Activated naive CD8-positive, alpha-beta T cell treated with anti-CD3 and anti-CD28 coated beads for 36 hours (primary cell): Measurements from ENCODE around the gene ZNF20. TPM values are rescaled to one million over a fixed set of nuclear protein-coding genes. Genes with fewer than 3 reads are reported as not detected.
"Not testable (repeated sequence)": the region's sequence is repeated elsewhere in the genome, so short reads cannot be mapped to it uniquely, and the experiment has no call there.

Source experiments
- DNase-seq: peaks from one replicate; pipeline ENCODE4 v3.0.0; 2021
- H3K27ac Mint-ChIP-seq: one replicate; pipeline ENCODE4 v1.8.0; 2022; ENCODE audit warnings: mild to moderate bottlenecking, moderate library complexity, mixed read lengths
- H3K27me3 Mint-ChIP-seq: one replicate; pipeline ENCODE4 v1.8.0; 2022; ENCODE audit warnings: mild to moderate bottlenecking, mixed read lengths
- H3K36me3 Mint-ChIP-seq: one replicate; pipeline ENCODE4 v1.8.0; 2021; ENCODE audit warnings: mild to moderate bottlenecking, mixed read lengths
- H3K4me1 Mint-ChIP-seq: one replicate; pipeline ENCODE4 v1.8.0; 2021; ENCODE audit warnings: mixed read lengths
- H3K4me3 Mint-ChIP-seq: one replicate; pipeline ENCODE4 v1.8.0; 2022; ENCODE audit warnings: mild to moderate bottlenecking, moderate library complexity, mixed read lengths
- H3K9me3 Mint-ChIP-seq: one replicate; pipeline ENCODE4 v1.8.0; 2022; ENCODE audit warnings: mixed read lengths
- total RNA-seq, 2 experiments: library from RNA; stranded (reverse); gene quantifications; one replicate each; pipeline ENCODE4 v1.2.3, GENCODE V29; 2021

Gene ZNF20
- total RNA-seq, 2 experiments from 2014 or later = 0.74 to 2.6 TPM

GRCh38 chr19:12139269-12139668, 881 bp downstream of the ZNF20 start:
- Mint-ChIP-seq H3K4me1 (peaks cover 38% of the 10 kb centered on the region), H3K4me3 (peak overlapping the region; percentile 91), H3K27me3 (no peaks in the 10 kb centered on the region), H3K27ac (no peak overlapping the region), H3K36me3 (peaks cover 29% of the 10 kb centered on the region), H3K9me3 (peaks cover 2% of the 10 kb centered on the region)
- no peak for DNase-seq

GRCh38 chr19:12137221-12137940, 2.8 kb downstream of the ZNF20 start:
- Mint-ChIP-seq H3K4me3 (no peak overlapping the region), H3K36me3 (peaks cover 48% of the 10 kb centered on the region), H3K4me1 (peaks cover 38% of the 10 kb centered on the region), H3K27ac (no peak overlapping the region), H3K27me3 (no peaks in the 10 kb centered on the region), H3K9me3 (peaks cover 19% of the 10 kb centered on the region)
- no peak for DNase-seq

- H3K4me1 Mint-ChIP-seq = peaks cover 9% of the 10 kb centered on the region
- H3K9me3 Mint-ChIP-seq = peaks cover 39% of the 10 kb centered on the region
- H3K4me3 Mint-ChIP-seq = no peak overlapping the region
- no peaks in the 10 kb centered on the region for H3K27me3 Mint-ChIP-seq
- no peak overlapping the region for H3K27ac Mint-ChIP-seq
- DNase-seq = no peak
- peaks cover 66% of the 10 kb centered on the region for H3K36me3 Mint-ChIP-seq
Observed at GRCh38 chr19:12133069-12133468, 7.1 kb downstream of the ZNF20 start.

GRCh38 chr19:12126707-12127106, 13.4 kb downstream of the ZNF20 start:
- no peak for DNase-seq
- Mint-ChIP-seq H3K4me1 (peaks cover 2% of the 10 kb centered on the region), H3K36me3 (peaks cover 15% of the 10 kb centered on the region), H3K4me3 (no peak overlapping the region), H3K27ac (no peak overlapping the region), H3K9me3 (peaks cover 14% of the 10 kb centered on the region), H3K27me3 (no peaks in the 10 kb centered on the region)

GRCh38 chr19:12117201-12117970, 22.8 kb downstream of the ZNF20 start:
- Mint-ChIP-seq H3K4me3 (no peak overlapping the region), H3K9me3 (peaks cover 10% of the 10 kb centered on the region), H3K36me3 (peaks cover 27% of the 10 kb centered on the region), H3K27me3 (no peaks in the 10 kb centered on the region), H3K4me1 (peaks cover 10% of the 10 kb centered on the region), H3K27ac (no peak overlapping the region)
- no peak for DNase-seq

GRCh38 chr19:12113121-12113520, 27.0 kb downstream of the ZNF20 start:
- Mint-ChIP-seq H3K36me3 (peaks cover 55% of the 10 kb centered on the region), H3K4me1 (peaks cover 15% of the 10 kb centered on the region), H3K27ac (no peak overlapping the region), H3K4me3 (no peak overlapping the region), H3K27me3 (no peaks in the 10 kb centered on the region), H3K9me3 (peaks cover 13% of the 10 kb centered on the region)
- no peak for DNase-seq

GRCh38 chr19:12112701-12113100, 27.4 kb downstream of the ZNF20 start:
- peak overlapping the region; percentile 18 for H3K27ac Mint-ChIP-seq
- H3K4me1 Mint-ChIP-seq = peaks cover 15% of the 10 kb centered on the region
- no peak overlapping the region for H3K4me3 Mint-ChIP-seq
- DNase-seq = peak; percentile 34
- peaks cover 13% of the 10 kb centered on the region for H3K9me3 Mint-ChIP-seq
- no peaks in the 10 kb centered on the region for H3K27me3 Mint-ChIP-seq
- H3K36me3 Mint-ChIP-seq = peaks cover 55% of the 10 kb centered on the region

- H3K9me3 Mint-ChIP-seq = peaks cover 13% of the 10 kb centered on the region
- H3K27ac Mint-ChIP-seq = peak overlapping the region; percentile 18
- H3K36me3 Mint-ChIP-seq = peaks cover 55% of the 10 kb centered on the region
Observed at GRCh38 chr19:12111943-12112637, 28.1 kb downstream of the ZNF20 start.

GRCh38 chr19:12111176-12111575, 29.0 kb downstream of the ZNF20 start:
- Mint-ChIP-seq H3K4me3 (no peak overlapping the region), H3K4me1 (peaks cover 15% of the 10 kb centered on the region), H3K27me3 (no peaks in the 10 kb centered on the region), H3K27ac (no peak overlapping the region), H3K36me3 (peaks cover 58% of the 10 kb centered on the region), H3K9me3 (peaks cover 13% of the 10 kb centered on the region)
- DNase-seq = no peak

More at GRCh38 chr19:12111943-12112637, 28.1 kb downstream of the ZNF20 start:
- H3K4me3 Mint-ChIP-seq = no peak overlapping the region
- peaks cover 15% of the 10 kb centered on the region for H3K4me1 Mint-ChIP-seq
- no peaks in the 10 kb centered on the region for H3K27me3 Mint-ChIP-seq
- DNase-seq = no peak

- H3K27me3 Mint-ChIP-seq, H3K4me1 Mint-ChIP-seq, H3K9me3 Mint-ChIP-seq, H3K4me3 Mint-ChIP-seq, DNase-seq, H3K27ac Mint-ChIP-seq: not testable (repeated sequence)
- H3K36me3 Mint-ChIP-seq = peaks cover 20% of the 10 kb centered on the region
Observed at GRCh38 chr19:12103909-12104308, 36.2 kb downstream of the ZNF20 start.

GRCh38 chr19:12098040-12098439, 42.1 kb downstream of the ZNF20 start:
- DNase-seq = no peak
- Mint-ChIP-seq H3K36me3 (peaks cover 46% of the 10 kb centered on the region), H3K9me3 (peaks cover 3% of the 10 kb centered on the region), H3K27me3 (peaks cover 9% of the 10 kb centered on the region), H3K4me1 (peaks cover 3% of the 10 kb centered on the region), H3K27ac (no peak overlapping the region), H3K4me3 (no peak overlapping the region)

GRCh38 chr19:12095111-12095790, 44.9 kb downstream of the ZNF20 start:
- Mint-ChIP-seq H3K4me1 (peaks cover 12% of the 10 kb centered on the region), H3K4me3 (no peak overlapping the region), H3K27me3 (peaks cover 9% of the 10 kb centered on the region), H3K9me3 (peaks cover 3% of the 10 kb centered on the region), H3K27ac (no peak overlapping the region), H3K36me3 (peaks cover 48% of the 10 kb centered on the region)
- DNase-seq = no peak

- H3K4me3 Mint-ChIP-seq = peak overlapping the region; percentile 90
- DNase-seq = no peak
- H3K4me1 Mint-ChIP-seq = peaks cover 12% of the 10 kb centered on the region
- peaks cover 38% of the 10 kb centered on the region for H3K36me3 Mint-ChIP-seq
- peaks cover 3% of the 10 kb centered on the region for H3K9me3 Mint-ChIP-seq
- no peak overlapping the region for H3K27ac Mint-ChIP-seq
- H3K27me3 Mint-ChIP-seq = peaks cover 9% of the 10 kb centered on the region
Observed at GRCh38 chr19:12093777-12094176, 46.4 kb downstream of the ZNF20 start.

GRCh38 chr19:12092956-12093355, 47.2 kb downstream of the ZNF20 start:
- Mint-ChIP-seq H3K4me1 (peaks cover 12% of the 10 kb centered on the region), H3K27me3 (peaks cover 9% of the 10 kb centered on the region), H3K27ac (peak overlapping the region; percentile 79), H3K4me3 (peak overlapping the region; percentile 90), H3K9me3 (peaks cover 1% of the 10 kb centered on the region), H3K36me3 (peaks cover 32% of the 10 kb centered on the region)
- DNase-seq = no peak
